Measurements from ENCODE around the gene SMARCC2.
A peak's percentile ranks its signal among the peaks of the same experiment; 100 is the strongest.
"Not testable (repeated sequence)": the region's sequence is repeated elsewhere in the genome, so short reads cannot be mapped to it uniquely, and the experiment has no call there.

SMARCC2 gene

GRCh38 chr12:56206452-56207166, 17.3 kb upstream of the SMARCC2 start:
- DNase-seq: no peak

- DNase-seq: no peak
These were observed 16.2 kb upstream of the SMARCC2 start for GRCh38 chr12:56205445-56205844.

- no peak for DNase-seq
These were observed 15.0 kb upstream of the SMARCC2 start for GRCh38 chr12:56204275-56204674.

- DNase-seq: no peak
These were observed 13.6 kb upstream of the SMARCC2 start for GRCh38 chr12:56202838-56203237.

- DNase-seq: no peak
These were observed 13.1 kb upstream of the SMARCC2 start for GRCh38 chr12:56202366-56202765.

- no peak for DNase-seq
These were observed 9.6 kb upstream of the SMARCC2 start for GRCh38 chr12:56198836-56199235.

- DNase-seq: no peak
These were observed 8.8 kb upstream of the SMARCC2 start for GRCh38 chr12:56197921-56198635.

GRCh38 chr12:56196818-56197550, 7.7 kb upstream of the SMARCC2 start:
- not testable (repeated sequence) for DNase-seq

GRCh38 chr12:56193025-56193578, 3.8 kb upstream of the SMARCC2 start:
- DNase-seq: peak; percentile 54

- DNase-seq: no peak
These were observed 3.3 kb upstream of the SMARCC2 start for GRCh38 chr12:56192582-56192981.

- DNase-seq: no peak
These were observed 1.4 kb upstream of the SMARCC2 start for GRCh38 chr12:56190695-56191155.

- peak; percentile 48 for DNase-seq
These were observed 823 bp upstream of the SMARCC2 start for GRCh38 chr12:56189918-56190694.

- DNase-seq: no peak
These were observed 545 bp downstream of the SMARCC2 start for GRCh38 chr12:56188778-56189098.

GRCh38 chr12:56188131-56188777, 1.0 kb downstream of the SMARCC2 start:
- no peak for DNase-seq

GRCh38 chr12:56186957-56187356, 2.3 kb downstream of the SMARCC2 start:
- DNase-seq: no peak

GRCh38 chr12:56178347-56178746, 10.9 kb downstream of the SMARCC2 start:
- no peak for DNase-seq

- DNase-seq: no peak
These were observed 16.4 kb downstream of the SMARCC2 start for GRCh38 chr12:56172839-56173238.

GRCh38 chr12:56169229-56169759, 20.0 kb downstream of the SMARCC2 start:
- DNase-seq: no peak

- no peak for DNase-seq
These were observed 23.9 kb downstream of the SMARCC2 start for GRCh38 chr12:56165369-56165768.

- no peak for DNase-seq
These were observed 24.9 kb downstream of the SMARCC2 start for GRCh38 chr12:56164345-56164729.

- DNase-seq: no peak
These were observed 25.5 kb downstream of the SMARCC2 start for GRCh38 chr12:56163533-56164344.

All from DMS79 (cell line).